Measurements from ENCODE around the gene SH2D5.

The SH2D5 gene

DNA sequence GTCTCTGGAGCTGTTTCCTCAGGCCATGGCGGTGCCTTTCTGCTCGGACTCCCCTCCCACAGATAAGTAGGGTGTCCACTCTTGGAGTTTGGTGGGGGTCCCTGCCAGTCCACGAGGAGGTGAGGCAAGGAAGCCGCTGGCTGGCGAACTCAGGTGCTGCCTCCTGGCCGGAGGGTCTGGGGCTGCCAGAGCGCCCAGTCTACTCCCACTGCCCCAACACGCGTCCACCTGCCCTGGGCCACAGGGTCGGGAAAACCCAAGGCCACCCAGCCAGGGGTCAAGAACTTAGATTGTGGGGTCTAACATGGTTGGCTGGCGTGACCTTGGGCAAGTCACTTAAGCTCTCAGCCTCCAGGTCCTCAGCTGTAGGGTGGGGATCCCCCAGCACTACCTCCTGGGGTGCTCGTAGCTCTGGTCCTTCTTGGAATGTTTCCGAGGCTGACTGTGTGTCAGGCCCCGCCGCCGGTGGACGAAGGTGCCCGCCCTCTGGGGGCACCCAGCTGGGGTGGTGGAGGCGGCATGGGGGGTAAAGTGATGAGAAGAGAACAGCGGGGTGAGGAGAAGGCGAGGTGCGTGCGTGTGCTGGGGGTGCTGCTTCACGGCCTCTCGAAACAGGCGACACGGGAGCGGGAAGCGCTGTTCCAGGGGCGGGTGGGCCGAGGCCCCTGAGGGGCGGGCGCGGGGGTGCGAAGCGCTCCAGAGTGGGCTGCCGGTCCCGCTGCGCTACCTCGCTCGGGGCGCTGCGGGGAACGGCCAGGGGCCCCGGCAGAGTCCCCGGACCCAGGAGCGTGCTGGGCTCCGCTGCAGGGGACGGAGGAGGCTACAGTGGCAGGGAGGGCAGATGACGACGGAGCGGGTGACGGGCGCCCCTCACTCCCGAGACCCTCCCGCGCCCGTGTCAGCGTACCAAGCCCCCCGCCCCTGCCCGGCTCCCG, 1.2 kb downstream of the SH2D5 start:
- Mint-ChIP-seq H3K36me3 (peaks cover 3% of the 10 kb centered on the region), H3K4me3 (peak overlapping the region; percentile 78), H3K27ac (no peak overlapping the region), H3K4me1 (peaks cover 9% of the 10 kb centered on the region), H3K9me3 (no peaks in the 10 kb centered on the region), H3K27me3 (peaks cover 8% of the 10 kb centered on the region)

DNA sequence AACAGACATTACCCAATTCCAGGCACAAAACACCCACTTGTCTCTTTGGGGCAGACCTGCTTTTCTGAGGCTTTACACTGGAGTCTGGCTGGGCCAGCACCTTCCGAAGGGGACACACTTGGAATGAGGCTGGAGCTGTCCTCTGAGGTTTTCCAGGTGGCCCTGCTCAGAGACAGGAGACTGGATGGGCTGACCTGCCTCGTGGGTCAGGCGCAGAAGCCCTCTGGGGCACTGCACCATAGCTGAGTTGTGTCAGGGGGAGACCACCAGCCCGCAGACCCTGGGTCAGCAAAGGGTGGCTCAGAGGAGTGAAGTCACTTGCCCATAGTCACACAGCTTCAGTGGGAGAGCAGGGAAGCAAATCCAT, 1.8 kb downstream of the SH2D5 start:
- H3K27me3 Mint-ChIP-seq = peaks cover 8% of the 10 kb centered on the region
- peaks cover 3% of the 10 kb centered on the region for H3K36me3 Mint-ChIP-seq
- H3K27ac Mint-ChIP-seq = no peak overlapping the region
- peaks cover 9% of the 10 kb centered on the region for H3K4me1 Mint-ChIP-seq
- peak overlapping the region; percentile 78 for H3K4me3 Mint-ChIP-seq
- H3K9me3 Mint-ChIP-seq = no peaks in the 10 kb centered on the region

DNA sequence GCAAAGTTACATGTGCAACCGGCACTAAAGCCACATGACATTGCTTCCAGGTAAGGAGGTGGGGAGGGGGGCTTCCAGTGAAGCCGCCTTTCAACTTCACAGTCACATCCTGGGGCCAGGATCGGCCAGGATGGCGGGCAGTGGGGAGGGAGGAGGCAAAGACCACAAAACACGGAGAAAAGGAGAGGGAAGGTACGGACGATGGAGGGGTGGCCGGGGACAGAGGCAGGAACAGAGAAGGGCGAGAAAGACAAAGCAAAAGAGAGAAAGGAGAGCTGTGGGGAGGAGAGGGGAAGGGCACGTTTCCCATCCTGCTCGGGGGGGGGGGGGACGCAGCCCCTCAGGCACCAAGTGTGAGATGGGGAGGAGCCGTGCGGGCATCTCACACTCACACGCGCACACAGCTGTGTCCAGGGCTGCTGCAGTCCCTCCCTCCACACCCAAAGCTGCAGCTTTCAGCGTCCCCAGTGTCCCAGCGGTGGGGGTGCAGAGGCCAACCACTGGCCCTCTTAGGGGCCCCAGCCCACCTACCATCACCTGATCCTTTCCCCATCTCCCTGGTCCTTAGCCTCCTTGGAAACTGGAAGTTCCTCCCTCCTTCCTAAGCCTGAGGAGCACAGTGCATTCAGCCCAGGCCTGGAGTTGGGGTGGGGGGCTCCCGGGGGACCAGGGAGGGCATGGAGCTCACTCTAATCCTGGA, 2.4 kb downstream of the SH2D5 start:
- H3K9me3 Mint-ChIP-seq = no peaks in the 10 kb centered on the region
- H3K27me3 Mint-ChIP-seq = peaks cover 8% of the 10 kb centered on the region
- H3K36me3 Mint-ChIP-seq = no peaks in the 10 kb centered on the region
- H3K4me3 Mint-ChIP-seq = peak overlapping the region; percentile 61
- H3K4me1 Mint-ChIP-seq = peaks cover 9% of the 10 kb centered on the region
- H3K27ac Mint-ChIP-seq = peak overlapping the region; percentile 2

DNA sequence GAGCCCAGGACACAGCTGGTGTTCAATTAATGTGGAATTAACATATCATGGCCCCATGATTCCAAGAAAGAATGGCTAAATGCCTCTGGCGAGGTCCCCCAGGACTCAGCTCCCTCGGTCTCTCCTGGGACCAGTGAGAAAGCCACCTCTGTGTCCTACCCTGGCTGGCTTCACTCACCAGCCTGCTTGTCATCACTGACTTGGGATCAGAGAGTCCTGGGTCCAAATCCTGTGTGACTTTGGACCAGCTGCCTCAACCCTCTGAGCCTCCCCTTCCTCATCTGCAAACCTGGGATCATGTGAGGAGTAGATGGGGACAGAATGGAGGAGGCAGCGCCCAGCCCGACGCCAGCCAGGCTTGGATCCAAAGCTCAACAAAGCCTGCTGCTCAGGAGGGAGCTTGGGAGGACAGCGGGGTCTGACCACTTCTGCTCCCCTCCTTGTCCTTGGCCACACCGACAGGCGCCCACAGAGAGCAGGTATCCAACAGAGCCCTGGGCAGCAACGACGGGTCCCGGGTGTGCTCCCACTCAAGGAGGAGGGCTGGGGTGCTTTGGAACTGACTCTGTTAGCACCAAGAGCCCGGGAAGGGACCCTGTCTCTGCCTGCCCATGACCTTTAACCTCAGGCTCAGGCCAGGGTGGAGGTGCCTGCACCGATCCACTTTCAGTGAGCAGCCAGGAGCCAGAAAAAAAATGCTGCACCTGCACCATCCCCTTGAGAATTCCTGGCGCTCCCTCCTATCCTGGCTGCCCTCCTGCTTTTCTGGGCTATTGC, 3.2 kb downstream of the SH2D5 start:
- H3K27ac Mint-ChIP-seq = no peak overlapping the region
- peaks cover 9% of the 10 kb centered on the region for H3K4me1 Mint-ChIP-seq
- no peaks in the 10 kb centered on the region for H3K36me3 Mint-ChIP-seq
- peaks cover 8% of the 10 kb centered on the region for H3K27me3 Mint-ChIP-seq
- no peaks in the 10 kb centered on the region for H3K9me3 Mint-ChIP-seq
- no peak overlapping the region for H3K4me3 Mint-ChIP-seq

DNA sequence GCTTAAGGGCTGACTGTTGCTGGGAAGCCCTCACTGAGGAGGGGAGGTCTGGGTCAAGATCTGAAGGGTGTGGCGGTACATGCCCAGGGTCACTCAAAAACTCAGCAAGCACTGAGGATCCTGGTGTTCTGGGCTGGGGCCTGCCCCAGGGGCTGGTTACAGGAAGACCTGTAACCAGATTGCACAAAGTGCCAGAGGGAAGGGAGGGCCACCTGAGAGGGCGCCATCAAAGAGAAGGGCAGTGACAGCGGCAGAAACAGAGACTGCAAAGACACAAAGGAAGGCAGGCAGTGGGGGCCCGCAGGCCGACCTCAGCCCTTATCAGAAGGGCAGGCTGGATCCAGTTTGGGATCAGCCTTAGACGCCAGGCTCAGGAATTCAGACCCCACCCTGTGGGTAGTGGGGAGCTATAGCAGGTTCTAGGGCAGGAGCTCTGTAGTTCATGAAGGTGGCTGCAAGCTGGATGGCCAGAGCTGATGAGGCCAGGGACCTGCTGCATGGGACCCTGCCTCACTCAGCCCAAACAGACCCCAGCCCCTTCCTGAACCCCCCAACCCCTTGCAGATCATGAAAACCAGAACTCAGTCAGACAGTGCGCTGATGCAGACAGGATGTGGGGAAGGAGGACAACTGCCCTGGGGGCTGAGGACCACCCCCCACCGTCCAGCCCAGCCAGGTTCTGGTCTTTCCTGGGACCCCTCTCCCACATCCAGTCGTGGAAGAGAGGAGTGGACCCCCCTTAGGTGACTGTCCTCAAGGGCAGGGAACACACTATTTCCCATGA, 3.9 kb downstream of the SH2D5 start:
- H3K27ac Mint-ChIP-seq = no peak overlapping the region
- H3K36me3 Mint-ChIP-seq = no peaks in the 10 kb centered on the region
- peaks cover 8% of the 10 kb centered on the region for H3K27me3 Mint-ChIP-seq
- H3K4me1 Mint-ChIP-seq = peaks cover 8% of the 10 kb centered on the region
- no peaks in the 10 kb centered on the region for H3K9me3 Mint-ChIP-seq
- H3K4me3 Mint-ChIP-seq = no peak overlapping the region

DNA sequence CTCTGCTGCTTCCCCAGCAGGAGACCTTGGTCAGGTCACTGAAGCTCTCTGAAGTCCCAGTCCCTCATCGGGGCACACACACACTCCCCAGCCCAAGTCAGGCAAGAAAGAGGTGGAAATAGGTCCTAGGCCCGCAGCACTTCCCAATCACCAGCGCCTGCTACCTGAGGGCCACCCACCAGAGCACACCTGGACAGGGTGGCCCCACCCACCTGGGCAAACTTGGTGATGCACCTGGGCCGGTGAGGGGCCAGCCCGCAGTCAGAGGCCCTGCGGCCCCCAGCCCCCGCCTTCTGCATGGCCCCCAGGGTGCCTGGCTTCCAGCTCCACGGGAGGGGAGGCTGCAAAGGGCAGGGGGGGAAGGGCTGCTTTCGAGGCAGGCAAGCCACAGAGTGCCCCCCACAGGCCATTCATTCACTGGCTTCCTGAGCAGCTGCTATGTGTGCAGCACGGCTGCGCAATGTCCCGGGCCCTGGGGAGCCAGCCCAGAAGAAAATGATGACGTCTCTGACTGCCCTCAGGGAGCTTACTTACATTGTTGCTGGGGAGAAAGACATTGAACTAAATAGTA, 4.7 kb downstream of the SH2D5 start:
- Mint-ChIP-seq H3K36me3 (no peaks in the 10 kb centered on the region), H3K27me3 (peaks cover 8% of the 10 kb centered on the region), H3K4me1 (peaks cover under 1% of the 10 kb centered on the region), H3K4me3 (no peak overlapping the region), H3K27ac (no peak overlapping the region), H3K9me3 (no peaks in the 10 kb centered on the region)

DNA sequence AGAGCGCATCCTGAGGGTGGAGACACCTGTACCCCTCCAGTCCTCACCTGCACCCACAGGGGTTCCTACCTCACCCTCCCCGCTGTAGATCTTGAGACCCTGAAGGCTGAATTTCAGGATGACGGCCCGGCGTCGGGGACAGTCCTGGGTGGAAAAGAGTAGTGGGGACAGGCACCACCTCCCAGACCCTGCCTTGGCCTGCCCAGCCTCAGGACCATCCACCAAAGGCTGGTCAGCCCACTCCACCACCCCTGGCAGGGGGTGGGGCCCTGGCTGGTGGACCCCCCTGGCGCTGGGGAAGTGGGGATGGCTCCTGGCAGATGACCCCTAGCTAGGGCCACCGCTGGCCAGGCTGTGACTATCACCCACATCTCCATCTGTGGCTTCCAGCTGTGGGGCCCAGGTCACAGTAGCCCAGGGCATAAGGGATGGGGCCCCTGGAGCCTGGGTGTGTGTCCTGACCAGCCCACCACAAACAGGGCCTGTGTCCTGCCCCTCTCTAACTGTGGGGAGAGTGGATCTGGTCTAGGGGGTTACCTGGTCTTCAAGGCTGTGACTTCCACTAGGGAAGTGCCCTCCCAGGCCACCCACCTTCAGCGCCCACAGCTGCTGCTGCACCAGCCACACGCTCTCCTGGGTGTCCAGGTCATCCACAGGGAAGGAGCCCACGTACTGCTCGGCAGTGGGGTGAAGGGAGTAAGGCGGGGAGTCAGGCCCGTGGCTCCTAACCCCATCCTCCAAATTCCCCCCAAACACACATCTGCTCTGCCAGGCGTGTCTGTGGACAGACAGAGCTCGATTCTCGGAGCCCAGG, 5.4 kb downstream of the SH2D5 start:
- H3K9me3 Mint-ChIP-seq = no peaks in the 10 kb centered on the region
- H3K36me3 Mint-ChIP-seq = no peaks in the 10 kb centered on the region
- H3K4me3 Mint-ChIP-seq = no peak overlapping the region
- no peaks in the 10 kb centered on the region for H3K4me1 Mint-ChIP-seq
- no peak overlapping the region for H3K27ac Mint-ChIP-seq
- peaks cover 7% of the 10 kb centered on the region for H3K27me3 Mint-ChIP-seq

DNA sequence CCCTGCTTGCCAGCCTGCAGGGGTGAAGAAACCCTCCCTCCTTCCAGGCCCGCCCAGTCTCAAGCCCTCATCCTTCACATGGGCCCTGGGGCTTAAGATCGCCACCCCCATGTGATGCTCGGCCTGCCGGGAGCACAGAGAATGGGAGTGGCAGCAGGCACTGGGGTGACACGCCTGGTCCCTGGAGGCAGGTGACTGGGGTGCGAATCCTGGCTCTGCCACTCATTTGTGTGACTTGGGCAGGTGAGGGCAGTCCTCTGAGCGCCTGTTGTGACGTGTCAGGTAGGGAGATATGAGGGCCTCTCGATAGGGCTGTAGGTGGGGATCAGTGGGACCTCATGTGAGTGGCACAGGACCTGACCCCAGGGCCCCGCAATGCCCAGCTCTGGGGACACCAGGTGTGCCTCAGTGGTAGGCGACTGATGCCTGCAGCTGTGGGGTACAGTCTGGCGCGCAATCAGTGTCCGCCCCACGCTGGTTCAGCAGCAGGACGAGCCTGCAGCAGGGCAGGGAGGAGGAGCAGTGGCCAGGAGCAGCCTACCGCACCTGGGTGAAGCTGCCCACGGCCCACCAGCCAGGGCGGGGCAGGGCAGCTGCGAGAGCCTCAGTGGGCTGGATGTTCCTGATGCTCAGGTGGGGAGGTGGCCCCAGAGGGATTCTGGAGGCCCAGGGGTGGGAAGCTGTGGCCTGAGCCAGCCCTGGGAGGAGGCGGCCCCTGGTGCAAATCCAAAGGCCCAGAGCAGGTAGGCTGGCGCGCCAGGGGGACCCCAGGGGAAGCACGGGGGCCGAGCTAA, 6.2 kb downstream of the SH2D5 start:
- Mint-ChIP-seq H3K4me3 (no peak overlapping the region), H3K4me1 (no peaks in the 10 kb centered on the region), H3K9me3 (no peaks in the 10 kb centered on the region), H3K27ac (no peak overlapping the region), H3K27me3 (peaks cover 6% of the 10 kb centered on the region), H3K36me3 (no peaks in the 10 kb centered on the region)

DNA sequence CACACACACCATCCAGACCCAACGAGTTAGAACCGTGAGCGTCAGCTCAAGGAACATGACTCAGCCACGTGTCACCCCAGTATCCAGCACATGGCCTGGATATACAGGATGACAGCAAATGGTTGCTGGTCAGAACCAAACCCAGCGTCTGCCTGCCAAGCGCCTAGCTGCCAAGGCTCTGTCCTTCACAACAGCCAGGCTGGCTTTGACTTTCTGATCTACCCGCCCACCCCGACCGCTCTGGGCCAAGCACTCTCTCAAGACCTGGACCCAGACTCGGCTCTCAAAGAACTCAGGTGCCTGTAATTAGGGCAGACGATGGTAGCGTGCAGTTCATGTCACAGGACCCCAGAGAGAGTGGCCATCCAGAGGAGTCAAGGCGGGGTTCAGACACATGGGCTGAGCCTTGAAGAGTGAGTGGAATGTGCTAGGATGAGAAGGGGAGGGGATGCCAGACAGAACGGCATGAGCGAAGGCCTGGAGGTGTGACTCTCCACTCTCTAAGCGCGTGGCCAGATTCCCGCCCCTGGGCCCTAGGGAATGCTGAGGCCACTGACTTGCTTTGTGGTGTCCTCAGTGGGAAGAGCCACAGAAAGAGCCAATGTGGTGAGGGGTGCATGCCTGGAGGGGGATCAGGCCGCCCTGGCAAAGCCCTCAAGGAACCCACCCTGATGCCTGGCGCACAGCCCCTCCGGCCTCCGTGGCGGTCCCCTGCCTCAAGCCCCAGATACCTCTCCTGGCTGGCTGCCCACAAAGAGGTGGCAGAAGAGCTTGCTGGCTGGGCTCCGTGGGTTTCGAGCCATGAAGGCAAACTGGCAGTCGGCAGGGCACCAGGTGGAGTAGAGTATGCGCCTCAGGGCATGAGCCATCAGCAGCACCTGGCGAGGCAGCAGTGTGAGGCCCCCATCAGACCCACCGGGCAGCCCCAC, 7.0 kb downstream of the SH2D5 start:
- H3K27me3 Mint-ChIP-seq = peaks cover 4% of the 10 kb centered on the region
- H3K4me3 Mint-ChIP-seq = no peak overlapping the region
- no peaks in the 10 kb centered on the region for H3K9me3 Mint-ChIP-seq
- H3K36me3 Mint-ChIP-seq = no peaks in the 10 kb centered on the region
- H3K27ac Mint-ChIP-seq = no peak overlapping the region
- no peaks in the 10 kb centered on the region for H3K4me1 Mint-ChIP-seq

DNA sequence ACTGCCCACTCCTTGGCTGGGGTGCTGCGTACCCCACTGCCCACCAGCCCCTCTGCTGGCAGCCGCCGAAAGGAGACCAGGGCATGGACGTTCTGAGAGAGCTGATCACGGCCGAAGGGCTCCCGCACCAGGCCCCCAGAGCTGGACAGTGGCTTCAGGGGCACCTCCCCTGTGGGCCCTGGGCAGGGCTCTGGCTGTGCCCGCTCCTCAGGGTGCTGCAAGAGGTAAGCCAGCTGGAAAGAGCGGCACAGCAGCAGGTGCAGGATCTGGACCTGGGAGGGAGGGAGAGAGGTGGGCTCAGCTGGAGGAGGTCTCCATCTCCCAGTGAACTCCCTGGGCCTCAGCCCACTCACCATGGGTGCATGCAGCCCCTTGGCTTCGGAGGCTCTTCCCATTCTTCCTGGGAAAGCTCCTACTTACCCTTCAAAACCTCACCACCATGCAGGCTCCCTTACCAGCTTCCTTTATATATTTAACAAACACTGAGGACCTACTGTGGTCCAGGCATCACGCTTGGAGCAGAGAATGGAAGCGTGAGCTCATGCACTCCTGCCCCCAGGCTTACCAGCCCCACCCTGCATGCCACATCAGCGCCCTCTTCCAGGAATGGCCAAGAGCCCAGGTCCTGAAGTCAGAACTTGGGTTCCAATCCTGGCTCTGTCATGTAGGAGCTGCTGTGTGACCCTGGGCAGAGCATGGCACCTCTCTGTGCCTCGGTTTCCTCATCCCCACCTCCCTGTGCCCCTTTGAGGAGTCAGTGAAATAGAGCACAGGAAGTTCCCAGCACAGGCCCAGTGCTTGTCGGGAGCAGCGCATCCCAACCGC, 7.9 kb downstream of the SH2D5 start:
- no peaks in the 10 kb centered on the region for H3K4me1 Mint-ChIP-seq
- H3K36me3 Mint-ChIP-seq = no peaks in the 10 kb centered on the region
- no peaks in the 10 kb centered on the region for H3K27me3 Mint-ChIP-seq
- H3K9me3 Mint-ChIP-seq = no peaks in the 10 kb centered on the region
- no peak overlapping the region for H3K4me3 Mint-ChIP-seq
- no peak overlapping the region for H3K27ac Mint-ChIP-seq

DNA sequence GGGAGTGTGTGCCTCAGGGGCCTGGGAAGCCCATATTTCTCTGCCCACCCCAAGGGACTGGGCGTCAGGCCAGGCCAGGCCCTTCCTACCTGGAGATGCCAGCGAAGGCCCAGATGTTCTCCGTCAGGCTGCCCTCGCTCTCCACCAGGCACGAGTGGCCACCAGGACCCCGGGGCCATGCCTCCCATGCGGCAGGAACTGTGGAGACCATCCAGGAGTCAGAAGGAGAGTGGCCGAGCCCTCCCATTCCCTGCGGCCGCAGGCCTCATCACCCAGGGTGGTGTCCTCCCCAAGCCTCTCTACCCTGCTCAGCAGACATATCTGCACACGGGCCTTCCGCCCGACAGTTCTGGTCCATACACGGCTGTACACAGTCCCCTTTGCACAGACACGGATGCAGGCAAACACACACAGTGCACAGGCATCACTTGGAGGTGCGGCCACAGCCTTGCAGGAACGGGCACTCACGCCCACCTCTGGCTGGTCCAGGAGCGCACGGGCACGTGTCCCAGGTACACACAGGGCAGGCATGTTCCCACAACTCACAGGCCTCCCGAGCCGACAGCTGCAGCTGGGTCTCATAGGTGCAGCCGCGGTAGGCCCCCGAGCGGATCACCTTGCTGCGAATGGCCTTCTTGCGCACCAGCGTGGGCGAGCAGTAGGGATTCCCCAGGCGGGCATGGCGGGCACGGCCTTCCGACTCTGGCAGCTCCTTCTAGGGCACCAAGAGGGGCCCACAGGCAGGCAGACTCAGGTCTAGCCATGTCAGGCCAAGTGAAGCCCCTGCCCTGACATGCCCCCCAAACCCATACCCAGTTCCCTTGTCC, 8.8 kb downstream of the SH2D5 start:
- Mint-ChIP-seq H3K27me3 (peaks cover 2% of the 10 kb centered on the region), H3K36me3 (no peaks in the 10 kb centered on the region), H3K27ac (no peak overlapping the region), H3K4me1 (peaks cover 2% of the 10 kb centered on the region), H3K4me3 (no peak overlapping the region), H3K9me3 (no peaks in the 10 kb centered on the region)

All from activated naive CD4-positive, alpha-beta T cell treated with anti-CD3 and anti-CD28 coated beads, Interleukin-2, amount 50 U/mL, for 24 hours (primary cell).